Heart left ventricle (tissue), 16 donors: ENCODE measurements around the gene IL17REL. TPM values are rescaled to one million over a fixed set of nuclear protein-coding genes. Genes with fewer than 3 reads are reported as not detected.

Experiments
- ATAC-seq, 4 donors: fragments of 200-7000 bp; cut with Tn5 transposase; one replicate each; pipeline ENCODE4 v1.9.1; 2020 to 2022; ENCODE audit warnings: moderate library complexity in 4 of 4, mild to moderate bottlenecking in 3 of 4, moderate number of reproducible peaks in 1 of 4
- DNase-seq, 5 donors: peaks; one replicate each; pipeline ENCODE4 v3.0.0-alpha.2; 2020
- H3K27ac ChIP-seq, 12 donors: fragments of 200-600 bp; sonication (generic) in 4 of 12; one replicate each; pipeline versions ENCODE4 v1.5.0 to v1.8.0; 2016 to 2022; ENCODE audit warnings: mild to moderate bottlenecking in 2 of 12
- H3K27me3 ChIP-seq, 9 donors: fragments of 200-600 bp; sonication (generic) in 2 of 9; one replicate each; pipeline versions ENCODE4 v1.5.1 to v1.8.0; 2016 to 2022; ENCODE audit warnings: mild to moderate bottlenecking in 3 of 9
- H3K36me3 ChIP-seq, 9 donors: fragments of 200-600 bp; sonication (generic) in 2 of 9; one replicate each; pipeline versions ENCODE4 v1.5.0 to v1.8.0; 2018 to 2022; ENCODE audit warnings: mild to moderate bottlenecking in 2 of 9
- H3K4me1 ChIP-seq, 12 donors: fragments of 200-600 bp; sonication (generic) in 4 of 12; one replicate each; pipeline versions ENCODE4 v1.5.0 to v1.8.0; 2016 to 2022; ENCODE audit warnings: mild to moderate bottlenecking in 3 of 12
- H3K4me3 ChIP-seq, 12 donors: fragments of 200-600 bp; sonication (generic) in 4 of 12; one replicate each; pipeline versions ENCODE4 v1.5.0 to v1.8.0; 2017 to 2022; ENCODE audit warnings: mild to moderate bottlenecking in 9 of 12, moderate library complexity in 4 of 12
- H3K9me3 ChIP-seq, 12 donors: fragments of 200-600 bp; sonication (generic) in 4 of 12; one replicate each; pipeline versions ENCODE4 v1.5.0 to v1.8.0; 2016 to 2022; ENCODE audit warnings: mild to moderate bottlenecking in 1 of 12
- POLR2A ChIP-seq, 2 donors: fragments of 450-650 bp; IDR thresholded peaks; one replicate each; pipeline ENCODE4 v1.6.1; 2017; ENCODE audit warnings: antibody characterized with exemption in 2 of 2, mild to moderate bottlenecking in 2 of 2, moderate library complexity in 2 of 2
- WGBS, 4 donors: extraction: QIAGEN DNeasy Blood & Tissue Kit in 2 of 4; methylation state at CpG; one replicate each; pipeline versions ENCODE4 v1.1.5 to v1.1.7; 2013 to 2018; 5-methylcytosine and 5-hydroxymethylcytosine counted together
- intact Hi-C, 10 donors: fragments of 100-400 bp; cut with DNase I; formaldehyde crosslinking; loops; one replicate each; pipeline versions ENCODE4 v1.11.1 to v1.14.2; 2022
- polyA plus RNA-seq, 2 donors: library from polyadenylated mRNA; stranded (reverse); fragments of 200-250 nt; gene quantifications; one replicate each; pipeline ENCODE4 v1.2.3, GENCODE V29; 2013
- total RNA-seq, 9 donors: library from RNA; depleted of rRNA in 2 of 9; stranded (reverse); fragments of >200 nt in 2 of 9; fragmentation: NEBNext Ultra II Directional in 3 of 9; extraction: Animal tissue kit (Norgen Biotek cat#: 25700) in 3 of 9; gene quantifications; one replicate each; pipeline versions ENCODE4 v1.1.0 to v1.2.4, GENCODE V29; 2016 to 2023
- TF ChIP-seq, protein P1 (sequence below), 12 donors: fragments of 200-600 bp; sonication (generic) in 4 of 12; IDR thresholded peaks; one replicate each; pipeline versions ENCODE4 v1.5.0 to v1.8.0; 2018 to 2022; ENCODE audit warnings: antibody characterized with exemption in 12 of 12, mild to moderate bottlenecking in 5 of 12
- donor health status: ischemic (EF 13 %, LVEDD 7.1; RV severe dilation, severe dysfunction).
- donor health status: healthy with polysubstance abuse.
- donor health status: DM: no; HTN: yes; CAD: no.
- donor health status: DM: no; HTN: no; CAD: no.
- donor health status: ischemic (EF 25% LVEDD 6.9; RV normal size, moderate dysfunction).
- donor health status: ischemic (EF 25% LVEDD 5.7; RV mildly dilated, moderate dysfunction).
- donor health status: healthy.
- donor health status: DM: yes; HTN: yes; CAD: no.
- donor health status: ischemic (EF 35%, LVEDD 5.7; RV mildly dilated, moderate dysfunction).
- donor health status: nonischemic (EF 11% LVEDD 7.7; RV severe dilation, severe dysfunction).
- donor health status: DM: yes; HTN: yes; CAD: no.
- donor health status: PGD.
- donor health status: ischemic (EF 29% LVEDD 5.4; RV normal size, mild dysfunction).
- donor health status: nonischemic (EF 23%, LVEDD 6.1; RV moderate dilation, normal function).

Gene IL17REL
- total and polyA plus RNA-seq, 11 donors = not detected

DNA sequence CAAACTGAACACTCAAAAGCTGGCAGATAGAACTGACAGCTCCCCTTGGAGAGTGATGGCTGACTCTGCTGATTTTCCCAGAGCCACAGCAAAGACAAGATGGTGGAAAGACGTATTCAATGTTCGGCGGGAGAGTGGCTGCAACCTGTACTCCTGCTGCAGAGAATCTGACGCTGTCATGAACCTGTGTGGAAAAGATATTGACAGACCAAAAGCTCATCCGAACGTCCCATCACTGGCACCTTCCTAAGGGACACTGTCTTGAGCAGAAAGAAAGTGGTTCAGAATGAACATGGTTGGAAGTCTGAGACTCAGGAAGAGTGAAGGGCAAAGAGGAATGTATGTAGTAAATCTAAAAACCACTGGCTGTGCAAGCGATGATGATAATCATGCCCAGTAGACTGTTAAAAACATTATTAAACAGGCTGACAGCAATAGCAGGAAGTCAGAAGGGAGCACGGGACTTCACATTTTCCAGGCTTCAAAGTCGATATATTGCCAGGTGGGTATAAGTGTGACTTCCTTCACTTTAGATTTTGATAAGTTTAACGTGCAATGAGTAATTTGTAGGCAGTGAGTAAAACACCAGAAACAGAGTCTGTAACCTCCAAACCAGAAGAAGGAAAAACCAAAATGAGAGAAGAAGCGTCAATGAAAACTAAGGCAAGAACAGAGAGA, 6.2 kb upstream of the IL17REL start:
- H3K27ac ChIP-seq = peak overlapping the region in 1 of 12 donors; percentile 63
- no peaks in the 10 kb centered on the region for H3K9me3 ChIP-seq
- no peaks in the 10 kb centered on the region for H3K36me3 ChIP-seq
- ATAC-seq (no peak), DNase-seq (no peak)
- no peak for TF ChIP-seq POLR2A (IDR thresholded peaks at IDR 0.05)
- TF ChIP-seq, protein P1, sequence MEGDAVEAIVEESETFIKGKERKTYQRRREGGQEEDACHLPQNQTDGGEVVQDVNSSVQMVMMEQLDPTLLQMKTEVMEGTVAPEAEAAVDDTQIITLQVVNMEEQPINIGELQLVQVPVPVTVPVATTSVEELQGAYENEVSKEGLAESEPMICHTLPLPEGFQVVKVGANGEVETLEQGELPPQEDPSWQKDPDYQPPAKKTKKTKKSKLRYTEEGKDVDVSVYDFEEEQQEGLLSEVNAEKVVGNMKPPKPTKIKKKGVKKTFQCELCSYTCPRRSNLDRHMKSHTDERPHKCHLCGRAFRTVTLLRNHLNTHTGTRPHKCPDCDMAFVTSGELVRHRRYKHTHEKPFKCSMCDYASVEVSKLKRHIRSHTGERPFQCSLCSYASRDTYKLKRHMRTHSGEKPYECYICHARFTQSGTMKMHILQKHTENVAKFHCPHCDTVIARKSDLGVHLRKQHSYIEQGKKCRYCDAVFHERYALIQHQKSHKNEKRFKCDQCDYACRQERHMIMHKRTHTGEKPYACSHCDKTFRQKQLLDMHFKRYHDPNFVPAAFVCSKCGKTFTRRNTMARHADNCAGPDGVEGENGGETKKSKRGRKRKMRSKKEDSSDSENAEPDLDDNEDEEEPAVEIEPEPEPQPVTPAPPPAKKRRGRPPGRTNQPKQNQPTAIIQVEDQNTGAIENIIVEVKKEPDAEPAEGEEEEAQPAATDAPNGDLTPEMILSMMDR (IDR thresholded peaks at IDR 0.05) = no peak
- 64 to 68% (median 66%) methylated on average over 11 of the region's 11 CpGs for WGBS, 4 donors
- no peak overlapping the region for H3K4me3 ChIP-seq
- H3K4me1 ChIP-seq = peaks cover 0 to 16% (median 4%) of the 10 kb centered on the region in 12 donors
- intact Hi-C loops = no loop called here
- H3K27me3 ChIP-seq = peaks cover 19 to 44% (median 33%) of the 10 kb centered on the region in 9 donors

DNA sequence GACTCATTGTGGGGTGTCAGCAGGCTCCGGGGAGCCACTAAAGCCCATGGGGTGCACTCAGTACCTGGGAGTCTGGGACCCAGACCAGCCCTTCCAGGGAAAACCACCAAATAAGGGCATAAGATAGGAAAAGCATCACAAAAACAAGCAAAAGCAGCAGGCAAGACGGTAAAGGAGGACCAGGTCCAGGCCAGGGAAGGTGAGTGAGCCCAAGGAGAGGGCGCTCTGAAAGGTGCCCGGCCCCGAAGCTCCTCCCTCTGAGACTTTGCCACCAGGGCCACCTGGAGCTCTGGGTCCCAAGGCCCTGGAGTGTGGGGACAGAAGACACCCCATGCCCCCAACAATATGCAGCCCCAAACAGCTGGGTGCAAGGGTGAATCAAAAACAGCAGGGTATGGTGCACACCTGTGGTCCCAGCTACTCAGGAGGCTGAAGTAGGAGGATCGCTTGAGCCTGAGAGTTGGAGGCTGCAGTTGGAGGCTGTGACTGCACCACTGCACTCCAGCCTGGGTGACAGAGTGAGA, 5.2 kb upstream of the IL17REL start:
- peaks cover 23 to 49% (median 37%) of the 10 kb centered on the region in 9 donors for H3K27me3 ChIP-seq
- 85 to 90% (median 88%) methylated on average over 6 of the region's 6 CpGs for WGBS, 4 donors
- no peak for DNase-seq

DNA sequence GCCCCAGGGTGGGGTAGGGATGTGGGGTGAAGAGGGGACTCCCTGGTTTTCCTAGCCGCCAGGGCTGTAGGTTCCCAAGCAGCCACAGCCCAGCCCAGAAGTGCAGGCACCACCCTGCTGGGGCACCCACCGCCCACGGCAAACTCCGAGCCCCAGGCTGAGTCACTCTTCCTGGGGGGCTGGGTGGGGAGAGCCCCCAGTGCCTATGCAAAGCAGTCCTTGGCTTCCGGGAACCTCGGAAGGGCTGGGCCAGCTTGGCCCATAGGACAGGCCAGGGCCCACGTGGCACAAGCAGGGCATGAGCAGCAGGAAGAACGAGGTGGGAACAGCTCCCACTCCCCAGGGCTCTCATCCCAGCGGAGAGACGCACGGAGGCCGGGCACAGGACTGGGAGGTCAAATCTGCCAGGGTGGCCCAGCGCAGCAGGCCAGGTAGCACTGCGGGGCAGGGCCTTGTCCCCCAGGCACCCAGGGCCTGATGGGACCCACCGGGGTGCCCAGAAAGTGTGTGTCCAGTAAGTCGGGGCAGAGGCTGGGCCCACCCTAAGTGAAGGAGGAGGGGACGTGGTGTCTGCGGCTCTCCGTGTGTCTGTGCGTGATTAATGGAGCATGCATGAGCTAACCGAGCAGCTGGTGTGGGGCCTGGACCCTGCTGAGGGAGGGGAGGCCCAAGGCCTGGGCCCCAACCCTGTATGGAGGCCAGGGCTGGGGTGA, 4.6 kb upstream of the IL17REL start:
- ATAC-seq (no peak), DNase-seq (peak in 1 of 5 donors; percentile 49)
- intact Hi-C loops = no loop called here
- H3K27ac ChIP-seq = peak overlapping the region in 1 of 12 donors; percentile 44
- no peak overlapping the region for H3K4me3 ChIP-seq
- H3K4me1 ChIP-seq = peaks cover 0 to 16% (median 4%) of the 10 kb centered on the region in 12 donors
- TF ChIP-seq POLR2A (IDR thresholded peaks at IDR 0.05) = no peak
- TF ChIP-seq, protein P1 (IDR thresholded peaks at IDR 0.05) = no peak
- H3K36me3 ChIP-seq = no peaks in the 10 kb centered on the region
- H3K9me3 ChIP-seq = no peaks in the 10 kb centered on the region
- H3K27me3 ChIP-seq = peaks cover 25 to 55% (median 43%) of the 10 kb centered on the region in 9 donors
- WGBS, 4 donors = 66 to 81% (median 78%) methylated on average over 13 to 21 of the region's 21 CpGs

More for the DNA sequence above, 5.2 kb upstream of the IL17REL start:
- ATAC-seq = no peak
- Histone ChIP-seq H3K9me3 (no peaks in the 10 kb centered on the region), H3K27ac (peak overlapping the region in 1 of 12 donors; percentile 44), H3K4me1 (peaks cover 0 to 16% (median 4%) of the 10 kb centered on the region in 12 donors), H3K4me3 (no peak overlapping the region), H3K36me3 (no peaks in the 10 kb centered on the region)
- TF ChIP-seq POLR2A (IDR thresholded peaks at IDR 0.05) = no peak
- TF ChIP-seq, protein P1 (IDR thresholded peaks at IDR 0.05) = no peak
- intact Hi-C loops = no loop called here
